Keratinocyte (primary cell): ENCODE results near the gene TECPR1. TPM values are rescaled to one million over a fixed set of nuclear protein-coding genes. Genes with fewer than 3 reads are reported as not detected.

ENCODE experiments used
- DNase-seq: peaks from one replicate; pipeline ENCODE4 v3.0.0-alpha.2; 2011; ENCODE audit warnings: low read depth, missing footprints, low spot score
- FAIRE-seq: peaks from 2 replicates; lab custom pipeline; 2011; peaks lifted over from hg19 to GRCh38; lab: Jason Lieb, UNC
- H2AFZ ChIP-seq: 2 replicates; pipeline ENCODE4 v1.6.0; 2012; ENCODE audit warnings: low read length, control low read depth, inconsistent platforms; ENCODE audit not compliant: control insufficient read depth
- H3K27ac ChIP-seq: 2 replicates; pipeline ENCODE4 v1.5.1; 2011; ENCODE audit warnings: low read length; ENCODE audit not compliant: control insufficient read depth, insufficient read depth
- H3K27me3 ChIP-seq: 3 replicates; pipeline ENCODE4 v1.6.0; 2011; ENCODE audit warnings: low read length; ENCODE audit not compliant: control insufficient read depth, insufficient read depth; ENCODE audit errors: extremely low read depth
- H3K36me3 ChIP-seq, 2 experiments: 2 replicates in 1 of 2; 3 replicates in 1 of 2; pipeline ENCODE4 v1.5.1; 2011; ENCODE audit warnings: low read length in 2 of 2, mild to moderate bottlenecking in 1 of 2; ENCODE audit not compliant: control insufficient read depth in 2 of 2, insufficient read depth in 2 of 2; ENCODE audit errors: extremely low read depth in 1 of 2
- H3K4me1 ChIP-seq: 3 replicates; pipeline ENCODE4 v1.5.1; 2011; ENCODE audit warnings: low read length; ENCODE audit not compliant: control insufficient read depth, insufficient read depth; ENCODE audit errors: extremely low read depth
- H3K4me2 ChIP-seq: 3 replicates; pipeline ENCODE4 v1.6.0; 2011; ENCODE audit warnings: low read depth, low read length; ENCODE audit not compliant: control insufficient read depth, insufficient read depth; ENCODE audit errors: extremely low read depth
- H3K4me3 ChIP-seq, 3 experiments: fragments of 200-600 bp in 1 of 3; sonication (generic) in 1 of 3; 2 replicates in 2 of 3; 3 replicates in 1 of 3; pipeline ENCODE4 v1.5.1; 2011 to 2016; ENCODE audit warnings: low read length in 3 of 3, mild to moderate bottlenecking in 3 of 3, control low read depth in 2 of 3, inconsistent platforms in 1 of 3, low read depth in 1 of 3, mixed read lengths in 1 of 3, mixed run types in 1 of 3, moderate library complexity in 1 of 3; ENCODE audit not compliant: control insufficient read depth in 2 of 3, insufficient read depth in 2 of 3; ENCODE audit errors: extremely low read depth in 1 of 3
- H3K79me2 ChIP-seq: 2 replicates; pipeline ENCODE4 v1.6.0; 2012; ENCODE audit warnings: low read length; ENCODE audit not compliant: control insufficient read depth, insufficient read depth
- H3K9ac ChIP-seq: 3 replicates; pipeline ENCODE4 v1.6.0; 2011; ENCODE audit warnings: low read length; ENCODE audit not compliant: control insufficient read depth, insufficient read depth; ENCODE audit errors: extremely low read depth
- H3K9me1 ChIP-seq: 3 replicates; pipeline ENCODE4 v1.6.0; 2011; ENCODE audit warnings: low read length; ENCODE audit not compliant: control insufficient read depth, insufficient read depth; ENCODE audit errors: extremely low read depth
- H3K9me3 ChIP-seq: 2 replicates; pipeline ENCODE4 v1.5.1; 2012; ENCODE audit warnings: low read depth, low read length; ENCODE audit not compliant: control insufficient read depth
- H4K20me1 ChIP-seq: 3 replicates; pipeline ENCODE4 v1.6.0; 2011; ENCODE audit warnings: low read length; ENCODE audit not compliant: control insufficient read depth, insufficient read depth; ENCODE audit errors: extremely low read depth
- EZH2 ChIP-seq: IDR thresholded peaks from one replicate; pipeline ENCODE4 v1.6.1; 2012; ENCODE audit warnings: inconsistent platforms, mild to moderate bottlenecking, low read length, moderate library complexity
- dilution Hi-C: fragments of 300-500 bp; cut with MboI; formaldehyde crosslinking; loops from one replicate; pipeline ENCODE4 v1.7.0; 2020; ENCODE audit warnings: low sequenced_read_pairs; ENCODE audit not compliant: extremely low pct_ligation_motif_present
- polyA plus RNA-seq, 5 experiments: library from polyadenylated mRNA; depleted of rRNA in 3 of 5; stranded (reverse) in 3 of 5; stranded (forward) in 1 of 5; unstranded in 1 of 5; fragments of >200 nt; gene quantifications; 1 replicate in 1 of 5; 2 replicates in 3 of 5; 3 replicates in 1 of 5; pipeline versions ENCODE4 v1.2.1 to v1.2.3, GENCODE V29; 2011 to 2012; ENCODE audit warnings: missing spikeins in 2 of 5, low read depth in 1 of 5, low replicate concordance in 1 of 5
- TF ChIP-seq, protein P1 (sequence below), 3 experiments: IDR thresholded peaks in 1 of 3; conservative IDR thresholded peaks in 1 of 3; optimal IDR thresholded peaks in 1 of 3; 2 replicates in 2 of 3; 3 replicates in 1 of 3; pipeline versions ENCODE3 to v1.5.1; 2011; ENCODE audit warnings: low read length in 3 of 3, mild to moderate bottlenecking in 3 of 3, moderate library complexity in 2 of 3, control low read depth in 1 of 3, inconsistent platforms in 1 of 3; ENCODE audit not compliant: insufficient read depth in 2 of 3; ENCODE audit errors: extremely low read depth in 1 of 3

Gene TECPR1
- polyA plus RNA-seq, 1 donor (not counting 4 experiments of a cell fraction or from before 2014, with no cell fraction given): 2.4 TPM

- no peaks in the 10 kb centered on the region for H3K27me3 ChIP-seq
- FAIRE-seq (no peak), DNase-seq (no peak)
- H2AFZ ChIP-seq: no peak overlapping the region
- no peak overlapping the region for H3K4me3 ChIP-seq
- no peak overlapping the region for H3K4me2 ChIP-seq
- no peak overlapping the region for H3K9ac ChIP-seq
- H3K4me1 ChIP-seq: peaks cover 8% of the 10 kb centered on the region
- dilution Hi-C loops: no loop called here
- peaks cover 13% of the 10 kb centered on the region for H3K79me2 ChIP-seq
- H4K20me1 ChIP-seq: no peaks in the 10 kb centered on the region
- H3K27ac ChIP-seq: no peak overlapping the region
- TF ChIP-seq, protein P1, sequence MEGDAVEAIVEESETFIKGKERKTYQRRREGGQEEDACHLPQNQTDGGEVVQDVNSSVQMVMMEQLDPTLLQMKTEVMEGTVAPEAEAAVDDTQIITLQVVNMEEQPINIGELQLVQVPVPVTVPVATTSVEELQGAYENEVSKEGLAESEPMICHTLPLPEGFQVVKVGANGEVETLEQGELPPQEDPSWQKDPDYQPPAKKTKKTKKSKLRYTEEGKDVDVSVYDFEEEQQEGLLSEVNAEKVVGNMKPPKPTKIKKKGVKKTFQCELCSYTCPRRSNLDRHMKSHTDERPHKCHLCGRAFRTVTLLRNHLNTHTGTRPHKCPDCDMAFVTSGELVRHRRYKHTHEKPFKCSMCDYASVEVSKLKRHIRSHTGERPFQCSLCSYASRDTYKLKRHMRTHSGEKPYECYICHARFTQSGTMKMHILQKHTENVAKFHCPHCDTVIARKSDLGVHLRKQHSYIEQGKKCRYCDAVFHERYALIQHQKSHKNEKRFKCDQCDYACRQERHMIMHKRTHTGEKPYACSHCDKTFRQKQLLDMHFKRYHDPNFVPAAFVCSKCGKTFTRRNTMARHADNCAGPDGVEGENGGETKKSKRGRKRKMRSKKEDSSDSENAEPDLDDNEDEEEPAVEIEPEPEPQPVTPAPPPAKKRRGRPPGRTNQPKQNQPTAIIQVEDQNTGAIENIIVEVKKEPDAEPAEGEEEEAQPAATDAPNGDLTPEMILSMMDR (optimal IDR thresholded peaks at IDR 0.05 in 1 of 3, IDR thresholded peaks at IDR 0.05 in 1 of 3, conservative IDR thresholded peaks at IDR 0.05 in 1 of 3; ENCODE audit: extremely low read depth in 1 of 3, insufficient read depth in 2 of 3, low read length in 3 of 3): no peak
- no peak for TF ChIP-seq EZH2
- H3K36me3 ChIP-seq: peaks cover 3 to 4% of the 10 kb centered on the region in 2 experiments
- H3K9me3 ChIP-seq: no peaks in the 10 kb centered on the region
- H3K9me1 ChIP-seq: no peaks in the 10 kb centered on the region
These were observed 2.9 kb downstream of the TECPR1 start for GRCh38 chr7:98249106-98249505.

DNA sequence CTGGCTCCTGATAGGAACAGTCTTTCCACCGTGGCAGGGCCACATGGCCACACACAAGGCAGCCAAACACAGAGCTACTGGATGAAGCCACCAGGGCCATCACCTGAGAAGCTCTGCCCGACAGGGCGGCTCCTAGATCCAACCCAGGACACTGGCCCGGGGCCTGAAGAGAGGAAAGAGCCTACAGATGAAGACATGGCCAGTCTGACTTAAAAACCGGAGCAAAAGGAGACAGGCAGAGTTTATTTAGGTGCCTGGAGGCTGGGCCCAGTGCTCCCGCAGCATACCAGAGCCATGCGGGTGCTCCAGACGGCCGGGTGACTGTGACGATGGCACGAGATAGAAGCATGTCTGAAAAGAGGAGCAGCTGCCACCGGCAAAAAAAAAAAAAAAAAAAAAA is 3.9 kb downstream of the TECPR1 start:
- Histone ChIP-seq H3K9me3 (no peaks in the 10 kb centered on the region), H3K4me1 (peaks cover 8% of the 10 kb centered on the region), H3K9me1 (no peaks in the 10 kb centered on the region), H3K79me2 (peaks cover 9% of the 10 kb centered on the region), H3K9ac (no peak overlapping the region), H3K4me2 (no peak overlapping the region), H2AFZ (no peak overlapping the region), H3K27ac (no peak overlapping the region), H4K20me1 (no peaks in the 10 kb centered on the region), H3K4me3 (no peak overlapping the region), H3K27me3 (no peaks in the 10 kb centered on the region), H3K36me3 (peaks cover 4 to 6% of the 10 kb centered on the region in 2 experiments)
- no peak for FAIRE-seq
- dilution Hi-C loops: no loop called here
- DNase-seq: no peak
- TF ChIP-seq, protein P1 (optimal IDR thresholded peaks at IDR 0.05 in 1 of 3, IDR thresholded peaks at IDR 0.05 in 1 of 3, conservative IDR thresholded peaks at IDR 0.05 in 1 of 3; ENCODE audit: extremely low read depth in 1 of 3, insufficient read depth in 2 of 3, low read length in 3 of 3): no peak
- no peak for TF ChIP-seq EZH2
